Tibial nerve (tissue), 3 donors: ENCODE results near the gene SORBS1.

Experiments
- POLR2A ChIP-seq, 2 donors: fragments of 450-650 bp; IDR thresholded peaks; one replicate each; pipeline ENCODE4 v1.6.1; 2017; ENCODE audit warnings: antibody characterized with exemption in 2 of 2, mild to moderate bottlenecking in 2 of 2, moderate library complexity in 2 of 2
- TF ChIP-seq, protein P1 (sequence below), 5 experiments: fragments of 200-600 bp in 3 of 5; fragments of 450-650 bp in 2 of 5; sonication (generic) in 3 of 5; IDR thresholded peaks; one replicate each; pipeline ENCODE4 v1.5.1; 2016 to 2019; ENCODE audit warnings: antibody characterized with exemption in 5 of 5, mild to moderate bottlenecking in 3 of 5, moderate library complexity in 2 of 5

DNA sequence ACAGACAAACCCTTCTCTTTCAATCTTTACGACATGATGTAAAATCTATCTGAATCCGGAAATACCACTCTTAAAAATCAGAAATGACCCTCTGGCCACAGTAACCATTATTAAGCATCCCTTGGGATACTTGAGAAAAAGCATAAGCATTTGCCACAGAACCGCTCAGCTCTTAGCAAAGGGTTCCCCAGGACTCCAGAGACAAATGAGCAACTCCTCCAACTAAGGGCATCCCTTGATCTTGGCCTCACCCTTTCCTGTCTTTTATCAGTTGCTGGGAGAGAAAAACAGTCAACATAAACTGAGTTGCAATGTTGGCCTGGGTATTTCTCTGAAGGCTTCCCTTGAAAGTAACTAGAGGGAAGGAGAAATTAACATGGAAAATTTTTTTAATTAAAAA is 273.9 kb downstream of the SORBS1 start:
- TF ChIP-seq, protein P1, sequence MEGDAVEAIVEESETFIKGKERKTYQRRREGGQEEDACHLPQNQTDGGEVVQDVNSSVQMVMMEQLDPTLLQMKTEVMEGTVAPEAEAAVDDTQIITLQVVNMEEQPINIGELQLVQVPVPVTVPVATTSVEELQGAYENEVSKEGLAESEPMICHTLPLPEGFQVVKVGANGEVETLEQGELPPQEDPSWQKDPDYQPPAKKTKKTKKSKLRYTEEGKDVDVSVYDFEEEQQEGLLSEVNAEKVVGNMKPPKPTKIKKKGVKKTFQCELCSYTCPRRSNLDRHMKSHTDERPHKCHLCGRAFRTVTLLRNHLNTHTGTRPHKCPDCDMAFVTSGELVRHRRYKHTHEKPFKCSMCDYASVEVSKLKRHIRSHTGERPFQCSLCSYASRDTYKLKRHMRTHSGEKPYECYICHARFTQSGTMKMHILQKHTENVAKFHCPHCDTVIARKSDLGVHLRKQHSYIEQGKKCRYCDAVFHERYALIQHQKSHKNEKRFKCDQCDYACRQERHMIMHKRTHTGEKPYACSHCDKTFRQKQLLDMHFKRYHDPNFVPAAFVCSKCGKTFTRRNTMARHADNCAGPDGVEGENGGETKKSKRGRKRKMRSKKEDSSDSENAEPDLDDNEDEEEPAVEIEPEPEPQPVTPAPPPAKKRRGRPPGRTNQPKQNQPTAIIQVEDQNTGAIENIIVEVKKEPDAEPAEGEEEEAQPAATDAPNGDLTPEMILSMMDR (IDR thresholded peaks at IDR 0.05): no peak
- TF ChIP-seq POLR2A (IDR thresholded peaks at IDR 0.05): no peak
